GM23248 (cell line): ENCODE measurements around the gene HTR5A. TPM values are rescaled to one million over a fixed set of nuclear protein-coding genes. Genes with fewer than 3 reads are reported as not detected.

Experiments used
- DNase-seq: peaks from one replicate; pipeline ENCODE4 v3.0.0-alpha.2; 2015
- H2AFZ ChIP-seq: fragments of 200-600 bp; sonication (generic); 2 replicates; pipeline ENCODE4 v1.6.1; 2016; ENCODE audit warnings: antibody characterized with exemption
- H3F3A ChIP-seq: fragments of 200-600 bp; sonication (generic); 2 replicates; pipeline ENCODE4 v1.6.1; 2016; ENCODE audit warnings: mild to moderate bottlenecking, antibody characterized with exemption, mixed run types; ENCODE audit not compliant: insufficient read depth
- H3K27ac ChIP-seq: fragments of 200-600 bp; sonication (generic); 2 replicates; pipeline ENCODE4 v1.5.1; 2016; ENCODE audit warnings: mild to moderate bottlenecking
- H3K27me3 ChIP-seq: fragments of 200-600 bp; sonication (generic); replicated peaks from 2 replicates; pipeline ENCODE4 v1.6.1; 2016; ENCODE audit warnings: mild to moderate bottlenecking; ENCODE audit not compliant: insufficient read depth
- H3K36me3 ChIP-seq: fragments of 200-600 bp; sonication (generic); 2 replicates; pipeline ENCODE4 v1.6.1; 2016; ENCODE audit warnings: low read depth, mild to moderate bottlenecking
- H3K4me1 ChIP-seq: fragments of 200-600 bp; sonication (generic); 2 replicates; pipeline ENCODE4 v1.6.1; 2016; ENCODE audit warnings: mild to moderate bottlenecking; ENCODE audit not compliant: insufficient read depth
- H3K4me2 ChIP-seq: fragments of 200-600 bp; sonication (generic); one replicate; pipeline ENCODE4 v1.6.1; 2016; ENCODE audit warnings: mild to moderate bottlenecking; ENCODE audit not compliant: unreplicated experiment
- H3K4me3 ChIP-seq: fragments of 200-600 bp; sonication (generic); 2 replicates; pipeline ENCODE4 v1.5.1; 2016; ENCODE audit warnings: mild to moderate bottlenecking
- H3K79me2 ChIP-seq: fragments of 200-600 bp; sonication (generic); 2 replicates; pipeline ENCODE4 v1.6.1; 2016; ENCODE audit warnings: mild to moderate bottlenecking; ENCODE audit not compliant: insufficient read depth
- H3K9ac ChIP-seq: fragments of 200-600 bp; sonication (generic); 2 replicates; pipeline ENCODE4 v1.6.1; 2016; ENCODE audit warnings: mild to moderate bottlenecking
- H3K9me2 ChIP-seq: fragments of 200-600 bp; sonication (generic); 2 replicates; pipeline ENCODE4 v1.6.1; 2016; ENCODE audit warnings: mixed run types, mild to moderate bottlenecking, moderate library complexity; ENCODE audit not compliant: insufficient read depth
- H3K9me3 ChIP-seq: fragments of 200-600 bp; sonication (generic); one replicate; pipeline ENCODE4 v1.6.1; 2017; ENCODE audit warnings: low read depth
- H4K20me1 ChIP-seq: fragments of 200-600 bp; sonication (generic); 2 replicates; pipeline ENCODE4 v1.6.0; 2016; ENCODE audit not compliant: insufficient read depth
- EZH2 ChIP-seq: fragments of 200-600 bp; sonication (generic); IDR thresholded peaks from 2 replicates; pipeline ENCODE4 v1.6.1; 2018; ENCODE audit warnings: antibody characterized with exemption, mild to moderate bottlenecking; ENCODE audit not compliant: insufficient read depth, poor library complexity, severe bottlenecking
- EZH2phosphoT487 ChIP-seq: fragments of 200-600 bp; sonication (generic); IDR thresholded peaks from 2 replicates; pipeline ENCODE4 v1.6.1; 2018; ENCODE audit warnings: antibody characterized with exemption, moderate library complexity, mild to moderate bottlenecking, low read depth; ENCODE audit not compliant: insufficient read depth
- WGBS, 2 experiments: methylation state at CpG; one replicate each; pipeline ENCODE4 v1.1.6; 2015 to 2017; ENCODE audit warnings: low lambda C conversion rate in 2 of 2, low coverage in 1 of 2; ENCODE audit errors: missing lambda C conversion rate in 2 of 2; 5-methylcytosine and 5-hydroxymethylcytosine counted together
- in situ Hi-C: fragments of 300-500 bp; cut with MboI; formaldehyde crosslinking; loops from 2 replicates; pipeline ENCODE4 v1.15.0; 2020
- polyA plus RNA-seq: library from polyadenylated mRNA; unstranded; fragments of >200 nt; fragmentation: Nextera tagmentation; extraction: Ambion mirVana; gene quantifications from 2 replicates; pipeline ENCODE4 v1.2.1, GENCODE V29; 2016
- total RNA-seq: library from RNA; depleted of rRNA; stranded (reverse); fragments of >200 nt; shearing (Covaris generic); gene quantifications from 2 replicates; pipeline ENCODE4 v1.2.3, GENCODE V29; 2014

HTR5A gene
- total and polyA plus RNA-seq, 2 experiments from 2014 or later, result not detected

DNA sequence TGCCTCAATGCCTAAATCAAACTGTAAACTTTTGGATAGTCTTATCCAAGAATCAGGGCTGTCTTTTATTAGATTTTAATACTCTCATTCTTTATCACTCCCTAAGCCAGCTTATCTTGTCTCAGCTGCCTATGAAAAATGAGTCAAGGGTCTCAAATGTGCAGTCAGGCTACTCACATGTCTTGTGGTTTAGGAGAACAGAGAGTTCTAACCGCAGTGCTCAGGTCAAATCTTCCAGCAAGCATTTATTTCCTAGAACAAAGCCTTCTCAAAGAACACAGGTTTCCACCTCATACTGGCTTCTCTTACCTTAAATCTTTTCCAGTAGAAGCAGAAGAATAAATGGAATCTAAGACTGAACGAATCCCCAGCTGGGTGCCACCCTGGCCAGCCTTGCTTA is 23.5 kb downstream of the HTR5A start:
- in situ Hi-C loops, result no loop called here
- H3K9me2 ChIP-seq, result no peaks in the 10 kb centered on the region
- DNase-seq, result no peak

DNA sequence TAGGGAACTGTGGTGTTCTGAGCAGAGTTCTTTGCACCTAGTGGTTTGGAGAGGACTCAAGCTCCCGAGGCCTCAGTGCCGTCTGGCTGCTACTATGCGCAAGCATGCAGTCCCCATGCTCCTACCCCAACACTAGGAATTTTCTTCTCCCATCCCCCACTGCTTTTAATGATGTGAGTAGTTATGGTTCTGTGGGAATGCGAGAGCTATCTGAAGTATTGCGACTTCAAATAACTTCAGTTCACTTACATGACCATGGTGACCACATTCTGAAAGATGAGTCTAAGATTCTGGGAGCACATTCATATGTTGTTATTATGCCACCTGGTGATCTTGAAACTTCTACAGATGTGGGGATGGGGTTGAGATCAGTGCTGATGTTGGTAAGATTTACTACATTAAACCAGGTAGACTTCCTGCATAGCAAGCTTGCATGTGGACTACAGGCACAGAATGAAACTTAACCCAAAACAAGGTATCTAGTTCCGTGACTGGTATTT is 24.6 kb downstream of the HTR5A start:
- Histone ChIP-seq H3K4me2 (no peak overlapping the region), H3F3A (no peaks in the 10 kb centered on the region), H3K79me2 (no peaks in the 10 kb centered on the region), H3K9me3 (no peaks in the 10 kb centered on the region), H3K36me3 (no peaks in the 10 kb centered on the region), H3K4me1 (no peaks in the 10 kb centered on the region), H3K27ac (no peak overlapping the region), H3K9ac (no peak overlapping the region), H3K27me3 (no peaks in the 10 kb centered on the region), H4K20me1 (no peaks in the 10 kb centered on the region), H3K4me3 (no peak overlapping the region), H3K9me2 (no peaks in the 10 kb centered on the region), H2AFZ (no peak overlapping the region)
- in situ Hi-C loops, result no loop called here
- DNase-seq, result no peak
- TF ChIP-seq EZH2 (no peak), EZH2phosphoT487 (no peak)
- WGBS, 2 experiments, result 37 to 40% methylated on average over 6 of the region's 6 CpGs

More for the DNA sequence above, 23.5 kb downstream of the HTR5A start:
- H3K27me3 ChIP-seq, result no peaks in the 10 kb centered on the region
- no peaks in the 10 kb centered on the region for H3K36me3 ChIP-seq
- no peak overlapping the region for H3K27ac ChIP-seq
- H4K20me1 ChIP-seq, result no peaks in the 10 kb centered on the region
- no peaks in the 10 kb centered on the region for H3K9me3 ChIP-seq
- no peak overlapping the region for H3K4me2 ChIP-seq
- no peaks in the 10 kb centered on the region for H3K4me1 ChIP-seq
- H3F3A ChIP-seq, result no peaks in the 10 kb centered on the region
- no peak overlapping the region for H3K9ac ChIP-seq
- H3K79me2 ChIP-seq, result no peaks in the 10 kb centered on the region
- H3K4me3 ChIP-seq, result no peak overlapping the region
- WGBS, 2 experiments, result 13 to 15% methylated on average over 2 of the region's 2 CpGs
- no peak for TF ChIP-seq EZH2
- TF ChIP-seq EZH2phosphoT487, result no peak
- H2AFZ ChIP-seq, result no peak overlapping the region

DNA sequence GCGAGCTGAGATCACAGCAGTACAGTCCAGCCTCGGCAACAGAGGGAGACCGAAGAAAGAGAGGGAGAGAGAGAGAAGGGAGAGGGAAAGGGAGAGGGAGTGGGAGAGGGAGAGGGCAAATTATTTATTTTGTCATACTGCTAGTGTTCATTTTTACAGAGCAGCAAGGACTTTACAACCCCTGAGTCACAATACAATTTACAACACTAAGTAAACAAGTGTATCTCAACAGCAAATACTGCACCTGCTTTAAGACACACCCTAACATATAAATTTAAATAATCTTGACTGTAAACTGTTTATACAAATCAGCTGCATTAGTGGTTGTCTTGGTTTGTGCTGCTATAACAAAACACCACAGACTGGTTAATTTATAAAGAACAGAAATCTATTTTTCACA is 27.2 kb downstream of the HTR5A start:
- no peaks in the 10 kb centered on the region for H3K27me3 ChIP-seq
- in situ Hi-C loops, result no loop called here
- H3K36me3 ChIP-seq, result no peaks in the 10 kb centered on the region
- no peak for TF ChIP-seq EZH2phosphoT487
- TF ChIP-seq EZH2, result no peak
- no peaks in the 10 kb centered on the region for H3K79me2 ChIP-seq
- H3K27ac ChIP-seq, result no peak overlapping the region
- H3K9me3 ChIP-seq, result no peaks in the 10 kb centered on the region
- no peak for DNase-seq
- no peaks in the 10 kb centered on the region for H3K4me1 ChIP-seq
- no peak overlapping the region for H3K4me3 ChIP-seq
- no peak overlapping the region for H2AFZ ChIP-seq
- no peak overlapping the region for H3K4me2 ChIP-seq
- H3F3A ChIP-seq, result no peaks in the 10 kb centered on the region
- H3K9ac ChIP-seq, result no peak overlapping the region
- H3K9me2 ChIP-seq, result no peaks in the 10 kb centered on the region
- no peaks in the 10 kb centered on the region for H4K20me1 ChIP-seq
- 23 to 39% methylated on average over 3 of the region's 3 CpGs for WGBS, 2 experiments

DNA sequence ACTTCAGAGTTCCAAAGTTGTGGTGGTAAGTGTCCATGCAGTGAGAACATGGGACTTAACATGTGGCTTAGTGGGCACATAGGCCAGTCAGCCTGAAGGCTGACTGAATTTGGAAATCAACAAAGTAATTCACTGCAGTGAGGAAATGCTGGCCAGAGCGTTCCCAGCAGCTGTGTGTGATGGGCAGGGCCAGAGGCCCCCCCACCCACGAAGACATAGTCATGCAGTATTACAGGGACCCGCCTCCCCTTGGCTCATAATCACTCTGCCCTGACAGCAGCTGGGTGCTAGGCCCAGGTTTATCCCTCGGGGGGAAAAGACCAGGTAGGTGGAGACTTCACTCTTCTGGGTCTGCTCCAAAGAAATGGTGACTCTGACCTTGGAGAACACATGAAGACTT is 33.7 kb downstream of the HTR5A start:
- in situ Hi-C loops, result no loop called here
- TF ChIP-seq EZH2, result no peak
- no peak for TF ChIP-seq EZH2phosphoT487
- DNase-seq, result no peak

GRCh38 chr7:155104913-155105312 is 34.8 kb downstream of the HTR5A start:
- Histone ChIP-seq H3K4me2 (no peak overlapping the region), H3F3A (no peaks in the 10 kb centered on the region), H3K36me3 (no peaks in the 10 kb centered on the region), H3K79me2 (no peaks in the 10 kb centered on the region), H3K27ac (no peak overlapping the region), H3K9me3 (no peaks in the 10 kb centered on the region), H4K20me1 (no peaks in the 10 kb centered on the region), H3K27me3 (0 out of 2 replicates have a peak, but pooled peaks cover 4% of the 10 kb centered on the region), H3K4me3 (no peak overlapping the region), H3K4me1 (no peaks in the 10 kb centered on the region), H3K9me2 (no peaks in the 10 kb centered on the region), H3K9ac (no peak overlapping the region), H2AFZ (no peak overlapping the region)
- no peak for TF ChIP-seq EZH2
- TF ChIP-seq EZH2phosphoT487, result no peak
- DNase-seq, result no peak
- 26 to 34% methylated on average over 6 to 7 of the region's 7 CpGs for WGBS, 2 experiments
- in situ Hi-C loops, result no loop called here

More for the DNA sequence above, 33.7 kb downstream of the HTR5A start:
- H3K9ac ChIP-seq, result no peak overlapping the region
- no peak overlapping the region for H3K4me3 ChIP-seq
- no peaks in the 10 kb centered on the region for H3F3A ChIP-seq
- no peaks in the 10 kb centered on the region for H3K9me3 ChIP-seq
- H3K27me3 ChIP-seq, result no peaks in the 10 kb centered on the region
- no peaks in the 10 kb centered on the region for H3K36me3 ChIP-seq
- no peak overlapping the region for H2AFZ ChIP-seq
- no peaks in the 10 kb centered on the region for H3K79me2 ChIP-seq
- no peaks in the 10 kb centered on the region for H4K20me1 ChIP-seq
- H3K27ac ChIP-seq, result no peak overlapping the region
- no peak overlapping the region for H3K4me2 ChIP-seq
- WGBS, 2 experiments, result 10% methylated on average over 4 of the region's 4 CpGs
- H3K4me1 ChIP-seq, result no peaks in the 10 kb centered on the region
- H3K9me2 ChIP-seq, result no peaks in the 10 kb centered on the region
